Mesenchymal stem cell (in vitro differentiated cells and primary cell): ENCODE data around the gene HOXB13.

Experiments
- DNase-seq: peaks from one replicate; pipeline ENCODE4 v3.0.0-alpha.2; 2013
- H2AFZ ChIP-seq: one replicate; pipeline ENCODE4 v1.6.1; 2013; ENCODE audit warnings: low read depth, mild to moderate bottlenecking, control low read depth, inconsistent platforms, low read length, moderate library complexity
- H2AK5ac ChIP-seq: 2 replicates; pipeline ENCODE4 v1.6.1; 2013; ENCODE audit warnings: low read length, moderate library complexity, mild to moderate bottlenecking, inconsistent platforms; ENCODE audit not compliant: severe bottlenecking
- H2BK120ac ChIP-seq: one replicate; pipeline ENCODE4 v1.6.1; 2013; ENCODE audit warnings: low read depth, mild to moderate bottlenecking, inconsistent platforms, low read length, moderate library complexity
- H2BK12ac ChIP-seq, 2 experiments: one replicate each; pipeline ENCODE4 v1.6.1; 2013; ENCODE audit warnings: inconsistent platforms in 2 of 2, low read length in 2 of 2, mild to moderate bottlenecking in 2 of 2, moderate library complexity in 2 of 2, control low read depth in 1 of 2
- H2BK15ac ChIP-seq: one replicate; pipeline ENCODE4 v1.6.1; 2013; ENCODE audit warnings: mild to moderate bottlenecking, low read depth, inconsistent platforms; ENCODE audit not compliant: poor library complexity, severe bottlenecking
- H2BK5ac ChIP-seq: 2 replicates; pipeline ENCODE4 v1.6.1; 2013; ENCODE audit warnings: low read depth, mild to moderate bottlenecking, low read length, control low read depth, inconsistent platforms; ENCODE audit not compliant: poor library complexity, severe bottlenecking
- H3K14ac ChIP-seq, 2 experiments: one replicate each; pipeline ENCODE4 v1.6.1; 2013; ENCODE audit warnings: inconsistent platforms in 2 of 2, low read length in 2 of 2, control low read depth in 1 of 2, mild to moderate bottlenecking in 1 of 2, moderate library complexity in 1 of 2
- H3K18ac ChIP-seq, 2 experiments: one replicate each; pipeline ENCODE4 v1.6.1; 2013; ENCODE audit warnings: inconsistent platforms in 2 of 2, low read length in 2 of 2, control low read depth in 1 of 2, low read depth in 1 of 2, mild to moderate bottlenecking in 1 of 2
- H3K23ac ChIP-seq, 2 experiments: one replicate each; pipeline ENCODE4 v1.6.1; 2013; ENCODE audit warnings: inconsistent platforms in 2 of 2, low read length in 2 of 2, mild to moderate bottlenecking in 2 of 2, moderate library complexity in 2 of 2, control low read depth in 1 of 2
- H3K27ac ChIP-seq: 2 replicates; pipeline ENCODE4 v1.5.1; 2013; ENCODE audit warnings: mild to moderate bottlenecking, moderate library complexity, low read length, control low read depth, inconsistent platforms; ENCODE audit not compliant: poor library complexity, severe bottlenecking
- H3K27me3 ChIP-seq, 2 experiments: 2 replicates each; pipeline versions ENCODE4 v1.6.1 to v1.7.0; 2013; ENCODE audit warnings: low read length in 2 of 2, mild to moderate bottlenecking in 2 of 2, moderate library complexity in 2 of 2, control low read depth in 1 of 2, inconsistent platforms in 1 of 2; ENCODE audit not compliant: control insufficient read depth in 1 of 2, insufficient read depth in 1 of 2
- H3K36me3 ChIP-seq, 2 experiments: 2 replicates each; pipeline versions ENCODE4 v1.6.1 to v1.7.0; 2013; ENCODE audit warnings: low read length in 2 of 2, control low read depth in 1 of 2, inconsistent platforms in 1 of 2, low read depth in 1 of 2, mild to moderate bottlenecking in 1 of 2; ENCODE audit not compliant: insufficient read depth in 2 of 2, control insufficient read depth in 1 of 2
- H3K4ac ChIP-seq, 2 experiments: one replicate each; pipeline ENCODE4 v1.6.1; 2013; ENCODE audit warnings: inconsistent platforms in 2 of 2, low read length in 2 of 2, mild to moderate bottlenecking in 2 of 2, moderate library complexity in 2 of 2, control low read depth in 1 of 2, low read depth in 1 of 2
- H3K4me1 ChIP-seq: 2 replicates; pipeline ENCODE4 v1.6.1; 2013; ENCODE audit warnings: low read depth, low read length, control low read depth; ENCODE audit not compliant: control insufficient read depth, insufficient read depth
- H3K4me2 ChIP-seq: 2 replicates; pipeline ENCODE4 v1.6.1; 2013; ENCODE audit warnings: low read length, mild to moderate bottlenecking, inconsistent platforms; ENCODE audit not compliant: poor library complexity, severe bottlenecking
- H3K4me3 ChIP-seq, 2 experiments: 2 replicates each; pipeline versions ENCODE4 v1.5.1 to v1.7.0; 2013; ENCODE audit warnings: low read length in 2 of 2, mild to moderate bottlenecking in 2 of 2, control low read depth in 1 of 2, low read depth in 1 of 2; ENCODE audit not compliant: insufficient read depth in 1 of 2
- H3K79me1 ChIP-seq: replicated peaks from 2 replicates; pipeline ENCODE4 v1.6.1; 2013; ENCODE audit warnings: mild to moderate bottlenecking, control low read depth, low read length, inconsistent platforms; ENCODE audit not compliant: poor library complexity, severe bottlenecking
- H3K9ac ChIP-seq: 2 replicates; pipeline ENCODE4 v1.7.0; 2013; ENCODE audit warnings: mild to moderate bottlenecking, low read length, moderate library complexity
- H3K9me3 ChIP-seq: 2 replicates; pipeline ENCODE4 v1.7.0; 2013; ENCODE audit warnings: mild to moderate bottlenecking, low read length; ENCODE audit not compliant: control insufficient read depth
- H4K8ac ChIP-seq: one replicate; pipeline ENCODE4 v1.6.1; 2013; ENCODE audit warnings: inconsistent platforms, mild to moderate bottlenecking, low read length, moderate library complexity
- H4K91ac ChIP-seq: one replicate; pipeline ENCODE4 v1.6.1; 2013; ENCODE audit warnings: mild to moderate bottlenecking, low read length, inconsistent platforms
- WGBS: methylation state at CpG from one replicate; pipeline ENCODE4 v1.1.7; 2013; ENCODE audit warnings: mixed read lengths; 5-methylcytosine and 5-hydroxymethylcytosine counted together

The HOXB13 gene

DNA sequence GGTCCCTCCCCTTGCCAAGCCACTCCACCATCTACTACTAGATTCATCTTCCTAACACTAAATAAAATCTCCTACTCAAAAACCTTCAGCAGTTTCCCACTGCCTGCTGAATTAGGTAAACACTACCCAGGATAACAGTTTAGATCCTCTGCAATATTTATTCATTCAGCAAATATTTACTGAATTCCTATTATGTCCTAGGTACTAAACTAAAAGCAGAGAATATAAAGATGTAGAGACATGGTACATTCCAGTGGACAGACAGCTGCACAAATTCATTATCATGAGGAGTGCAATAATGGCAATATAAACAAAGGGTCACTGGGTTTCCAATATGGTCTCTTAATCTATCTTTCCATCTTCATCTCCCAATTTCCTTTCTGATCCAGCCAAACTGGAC, 30.7 kb upstream of the HOXB13 start:
- Histone ChIP-seq H3K27me3 (peaks cover 88 to 89% of the 10 kb centered on the region in 2 experiments), H2BK120ac (no peak overlapping the region), H3K79me1 (no peaks in the 10 kb centered on the region), H2BK5ac (no peak overlapping the region), H3K4me3 (no peak overlapping the region), H3K4me1 (peaks cover 6% of the 10 kb centered on the region), H3K18ac (no peak overlapping the region), H3K14ac (no peak overlapping the region), H2BK12ac (no peak overlapping the region), H3K23ac (no peak overlapping the region), H3K27ac (no peak overlapping the region), H2AFZ (no peak overlapping the region), H3K9ac (no peak overlapping the region), H3K4me2 (no peak overlapping the region), H4K91ac (no peak overlapping the region), H2AK5ac (no peak overlapping the region), H2BK15ac (no peak overlapping the region), H4K8ac (no peak overlapping the region), H3K9me3 (no peaks in the 10 kb centered on the region), H3K4ac (no peak overlapping the region), H3K36me3 (no peaks in the 10 kb centered on the region)
- DNase-seq = no peak

DNA sequence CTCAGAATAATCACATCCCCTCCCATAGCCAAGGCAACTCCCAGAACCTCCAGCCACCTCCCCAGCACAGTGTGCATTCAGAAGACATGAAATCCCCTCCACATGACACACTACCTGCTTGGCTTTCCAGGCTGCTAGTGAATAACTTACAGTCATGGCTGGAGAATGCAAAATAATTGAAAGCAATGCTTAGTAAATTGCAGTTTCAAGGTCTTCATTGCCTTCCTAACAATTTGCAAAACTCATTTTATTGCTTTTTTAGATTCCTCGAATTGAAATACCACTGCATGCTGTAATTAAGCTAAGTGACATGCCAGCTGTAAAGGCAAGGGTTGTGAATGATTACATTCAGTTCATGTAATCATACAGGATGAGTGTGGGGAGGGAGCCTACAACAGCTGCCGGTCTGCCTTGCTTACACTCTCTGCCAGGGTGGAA, 29.0 kb upstream of the HOXB13 start:
- no peak overlapping the region for H2BK15ac ChIP-seq
- H4K91ac ChIP-seq = no peak overlapping the region
- no peak overlapping the region for H2BK12ac ChIP-seq
- H4K8ac ChIP-seq = no peak overlapping the region
- peaks cover 89 to 90% of the 10 kb centered on the region in 2 experiments for H3K27me3 ChIP-seq
- H3K27ac ChIP-seq = no peak overlapping the region
- H3K4me2 ChIP-seq = no peak overlapping the region
- no peak overlapping the region for H2BK120ac ChIP-seq
- H3K14ac ChIP-seq = no peak overlapping the region
- no peak overlapping the region for H3K9ac ChIP-seq
- no peak overlapping the region for H3K23ac ChIP-seq
- no peaks in the 10 kb centered on the region for H3K79me1 ChIP-seq
- no peak overlapping the region for H3K18ac ChIP-seq
- H2AFZ ChIP-seq = no peak overlapping the region
- no peak overlapping the region for H2BK5ac ChIP-seq
- no peak for DNase-seq
- H3K4me1 ChIP-seq = peaks cover 12% of the 10 kb centered on the region
- no peaks in the 10 kb centered on the region for H3K9me3 ChIP-seq
- H3K36me3 ChIP-seq = no peaks in the 10 kb centered on the region
- H3K4me3 ChIP-seq = no peak overlapping the region
- H3K4ac ChIP-seq = no peak overlapping the region
- 65% methylated on average over 2 of the region's 2 CpGs for WGBS
- H2AK5ac ChIP-seq = no peak overlapping the region

DNA sequence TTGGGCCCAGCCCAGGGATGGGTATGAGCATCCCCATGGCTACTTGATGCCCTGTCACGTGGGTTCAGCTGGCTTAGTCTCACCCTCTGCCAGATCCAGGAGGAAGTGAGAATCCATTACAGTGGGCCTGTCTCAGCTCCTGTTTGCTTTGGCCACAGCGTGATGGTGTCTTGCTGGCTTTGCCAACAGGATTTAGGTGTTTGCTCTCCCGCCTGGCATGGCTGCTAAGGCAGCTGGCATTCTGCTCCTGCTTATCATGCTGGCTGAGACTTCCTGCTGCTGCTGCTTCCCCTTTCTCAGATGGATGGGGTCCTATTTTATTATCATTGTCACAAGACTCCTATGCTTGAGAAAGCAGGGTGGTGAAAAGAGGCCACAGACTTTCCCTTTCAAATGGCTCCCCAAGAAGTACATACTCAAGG, 28.3 kb upstream of the HOXB13 start:
- no peak overlapping the region for H2BK15ac ChIP-seq
- no peak overlapping the region for H2BK12ac ChIP-seq
- no peak overlapping the region for H3K4me3 ChIP-seq
- H2BK5ac ChIP-seq = no peak overlapping the region
- peaks cover 89 to 90% of the 10 kb centered on the region in 2 experiments for H3K27me3 ChIP-seq
- peaks cover 12% of the 10 kb centered on the region for H3K4me1 ChIP-seq
- no peak overlapping the region for H4K8ac ChIP-seq
- no peak for DNase-seq
- no peaks in the 10 kb centered on the region for H3K36me3 ChIP-seq
- H2AFZ ChIP-seq = no peak overlapping the region
- H4K91ac ChIP-seq = no peak overlapping the region
- H3K14ac ChIP-seq = no peak overlapping the region
- H3K9ac ChIP-seq = no peak overlapping the region
- no peak overlapping the region for H3K18ac ChIP-seq
- 65% methylated on average over 3 of the region's 3 CpGs for WGBS
- no peaks in the 10 kb centered on the region for H3K9me3 ChIP-seq
- H2BK120ac ChIP-seq = no peak overlapping the region
- H3K79me1 ChIP-seq = no peaks in the 10 kb centered on the region
- H3K27ac ChIP-seq = no peak overlapping the region
- H3K23ac ChIP-seq = no peak overlapping the region
- no peak overlapping the region for H2AK5ac ChIP-seq
- H3K4me2 ChIP-seq = no peak overlapping the region
- H3K4ac ChIP-seq = no peak overlapping the region

DNA sequence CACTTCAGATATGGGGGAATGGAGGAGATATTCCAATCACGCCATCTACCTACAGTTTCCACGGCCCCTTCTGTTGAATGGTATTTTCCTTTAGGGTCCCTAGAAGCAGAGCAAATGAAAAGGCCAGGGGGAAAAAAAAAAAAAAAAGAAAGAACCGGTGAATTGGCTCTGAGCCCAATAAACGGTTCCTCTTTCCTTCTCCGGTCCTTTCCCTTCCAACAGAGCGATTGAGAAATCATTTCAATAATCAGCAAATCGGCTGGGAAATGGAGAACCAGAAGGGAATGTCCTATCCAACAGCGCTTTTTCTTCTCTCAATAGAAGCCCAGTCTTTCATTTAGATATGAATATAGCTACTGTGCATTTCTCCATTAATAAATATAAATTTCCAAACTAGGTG, 26.8 kb upstream of the HOXB13 start:
- Histone ChIP-seq H3K14ac (no peak overlapping the region), H3K9ac (no peak overlapping the region), H3K36me3 (no peaks in the 10 kb centered on the region), H3K4me3 (no peak overlapping the region), H2BK12ac (no peak overlapping the region), H3K4me1 (peaks cover 12% of the 10 kb centered on the region), H3K18ac (no peak overlapping the region), H4K91ac (no peak overlapping the region), H3K27ac (no peak overlapping the region), H3K23ac (no peak overlapping the region), H4K8ac (no peak overlapping the region), H2BK120ac (no peak overlapping the region), H3K4me2 (no peak overlapping the region), H3K27me3 (peaks cover 90 to 91% of the 10 kb centered on the region in 2 experiments), H3K4ac (no peak overlapping the region), H2AFZ (no peak overlapping the region), H2BK15ac (no peak overlapping the region), H3K9me3 (no peaks in the 10 kb centered on the region), H3K79me1 (no peaks in the 10 kb centered on the region), H2BK5ac (no peak overlapping the region), H2AK5ac (no peak overlapping the region)
- DNase-seq = no peak
- WGBS = 4% methylated on average over 5 of the region's 8 CpGs
